Upper lobe of left lung (tissue), 6 donors: Measurements from ENCODE around the gene GPRC5C. TPM values are rescaled to one million over a fixed set of nuclear protein-coding genes. Genes with fewer than 3 reads are reported as not detected.

Experiments
- ATAC-seq, 2 donors: fragments of 200-7000 bp; cut with Tn5 transposase; one replicate each; pipeline ENCODE4 v1.9.1; 2022; ENCODE audit warnings: mild to moderate bottlenecking in 2 of 2, moderate library complexity in 2 of 2; ENCODE audit not compliant: low FRiP score in 2 of 2
- DNase-seq, 2 donors: peaks; one replicate each; pipeline ENCODE4 v3.0.0-alpha.2; 2019 to 2020
- H3K27ac ChIP-seq, 4 donors: fragments of 200-600 bp; sonication (generic); one replicate each; pipeline ENCODE4 v1.5.1; 2016 to 2019
- H3K27me3 ChIP-seq, 4 donors: fragments of 200-600 bp; sonication (generic); one replicate each; pipeline ENCODE4 v1.5.1; 2017 to 2019
- H3K36me3 ChIP-seq, 4 donors: fragments of 200-600 bp; sonication (generic); one replicate each; pipeline ENCODE4 v1.5.1; 2016 to 2019
- H3K4me1 ChIP-seq, 4 donors: fragments of 200-600 bp; sonication (generic); one replicate each; pipeline ENCODE4 v1.5.1; 2018 to 2019
- H3K4me3 ChIP-seq, 4 donors: fragments of 200-600 bp; sonication (generic); one replicate each; pipeline ENCODE4 v1.5.1; 2017 to 2019; ENCODE audit warnings: mild to moderate bottlenecking in 2 of 4, moderate library complexity in 1 of 4
- H3K9me3 ChIP-seq, 4 donors: fragments of 200-600 bp; sonication (generic); one replicate each; pipeline ENCODE4 v1.5.1; 2018 to 2019
- EP300 ChIP-seq, 4 donors: sonication (generic); formaldehyde crosslinking; IDR thresholded peaks; one replicate each; pipeline ENCODE4 v1.5.1; 2017; ENCODE audit warnings: antibody characterized with exemption in 4 of 4, control low read depth in 2 of 4
- POLR2A ChIP-seq, 4 donors: fragments of 450-650 bp; IDR thresholded peaks; one replicate each; pipeline ENCODE4 v1.5.1; 2016 to 2017; ENCODE audit warnings: antibody characterized with exemption in 4 of 4, mild to moderate bottlenecking in 2 of 4
- POLR2AphosphoS5 ChIP-seq, 2 donors: sonication (generic); formaldehyde crosslinking; IDR thresholded peaks; one replicate each; pipeline ENCODE4 v1.5.1; 2017; ENCODE audit warnings: antibody characterized with exemption in 2 of 2
- WGBS, 2 donors: methylation state at CpG; one replicate each; pipeline ENCODE4 v1.1.5; 2017 to 2018; 5-methylcytosine and 5-hydroxymethylcytosine counted together
- total RNA-seq, 6 donors: library from RNA; depleted of rRNA in 4 of 6; stranded (reverse); fragments of >200 nt in 4 of 6; gene quantifications; one replicate each; pipeline versions ENCODE4 v1.1.0 to v1.2.1, GENCODE V29; 2016 to 2021
- TF ChIP-seq, protein P1 (sequence below), 6 experiments: fragments of 450-650 bp in 4 of 6; fragments of 200-600 bp in 2 of 6; sonication (generic) in 2 of 6; IDR thresholded peaks; one replicate each; pipeline ENCODE4 v1.5.1; 2016 to 2019; ENCODE audit warnings: antibody characterized with exemption in 6 of 6
- donor health status: DM: no; HTN: no; CAD: no; lungs with moderate emphysema.
- donor health status: DM: no; HTN: yes; CAD: no; lungs with severe emphysema.

The GPRC5C gene
- total RNA-seq, 6 donors from 2014 or later: 50.7 to 88.4 (median 56.4) TPM

DNA sequence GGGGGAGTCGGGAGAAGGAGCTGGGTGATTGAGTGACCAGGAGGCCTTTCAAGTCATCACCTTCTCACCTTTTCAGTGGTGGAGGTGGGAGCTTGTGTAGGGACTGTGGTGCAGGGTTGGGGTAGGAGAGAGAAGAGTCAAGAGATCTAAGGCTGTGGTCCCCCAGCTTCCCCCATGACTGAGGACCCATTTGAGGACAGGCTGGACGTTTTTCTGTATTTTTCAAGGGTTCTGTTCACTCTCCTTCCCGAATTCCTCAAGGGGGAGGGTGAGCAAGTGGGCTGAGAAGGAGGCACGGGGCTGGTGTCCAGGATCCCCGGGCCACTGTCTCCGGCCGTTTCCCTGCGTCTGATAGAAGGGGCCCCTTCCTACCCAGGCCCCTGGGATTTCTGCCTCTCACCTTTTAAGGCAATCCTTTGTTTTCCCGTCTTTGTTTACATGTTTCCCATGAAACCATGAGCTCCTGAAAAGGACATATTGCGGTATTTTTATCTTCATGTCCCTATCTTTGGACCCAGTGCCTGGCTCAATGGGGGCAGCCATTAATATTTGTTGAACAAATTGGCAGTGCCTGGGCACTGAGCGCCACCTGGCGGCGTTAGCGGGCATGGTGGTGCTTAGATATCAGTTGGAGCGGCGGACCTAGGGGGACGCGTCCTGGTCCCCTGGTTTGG lies 25.4 kb downstream of the GPRC5C start:
- H3K27ac ChIP-seq: no peak overlapping the region
- ATAC-seq: peak in 1 of 2 donors; percentile 62
- 21 to 24% methylated on average over 16 to 18 of the region's 18 CpGs for WGBS, 2 donors

DNA sequence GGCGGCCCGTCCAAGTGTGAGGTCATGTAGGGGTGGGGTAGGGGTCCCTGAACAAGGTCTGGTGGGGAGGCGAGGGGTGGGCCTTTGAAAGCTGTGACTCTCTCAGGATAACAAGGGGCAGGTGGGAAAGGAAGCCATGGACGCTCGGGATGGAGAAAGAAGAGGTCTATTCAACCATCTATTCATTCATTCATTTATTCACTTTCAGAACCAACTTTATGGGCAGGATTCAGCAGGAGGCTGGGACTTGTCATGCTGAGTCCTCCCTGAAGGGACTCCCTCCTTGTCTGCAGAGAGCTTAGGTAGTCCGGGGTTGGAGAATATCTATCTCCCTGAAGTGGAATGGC lies 25.9 kb downstream of the GPRC5C start:
- Histone ChIP-seq H3K36me3 (no peaks in the 10 kb centered on the region), H3K4me3 (no peak overlapping the region), H3K9me3 (no peaks in the 10 kb centered on the region), H3K27me3 (no peaks in the 10 kb centered on the region), H3K4me1 (peaks cover 27 to 36% (median 32%) of the 10 kb centered on the region in 4 donors), H3K27ac (no peak overlapping the region)
- WGBS, 2 donors: 34 to 43% methylated on average over 6 of the region's 6 CpGs
- ATAC-seq: no peak
- TF ChIP-seq POLR2AphosphoS5 (IDR thresholded peaks at IDR 0.05): no peak
- TF ChIP-seq, protein P1, sequence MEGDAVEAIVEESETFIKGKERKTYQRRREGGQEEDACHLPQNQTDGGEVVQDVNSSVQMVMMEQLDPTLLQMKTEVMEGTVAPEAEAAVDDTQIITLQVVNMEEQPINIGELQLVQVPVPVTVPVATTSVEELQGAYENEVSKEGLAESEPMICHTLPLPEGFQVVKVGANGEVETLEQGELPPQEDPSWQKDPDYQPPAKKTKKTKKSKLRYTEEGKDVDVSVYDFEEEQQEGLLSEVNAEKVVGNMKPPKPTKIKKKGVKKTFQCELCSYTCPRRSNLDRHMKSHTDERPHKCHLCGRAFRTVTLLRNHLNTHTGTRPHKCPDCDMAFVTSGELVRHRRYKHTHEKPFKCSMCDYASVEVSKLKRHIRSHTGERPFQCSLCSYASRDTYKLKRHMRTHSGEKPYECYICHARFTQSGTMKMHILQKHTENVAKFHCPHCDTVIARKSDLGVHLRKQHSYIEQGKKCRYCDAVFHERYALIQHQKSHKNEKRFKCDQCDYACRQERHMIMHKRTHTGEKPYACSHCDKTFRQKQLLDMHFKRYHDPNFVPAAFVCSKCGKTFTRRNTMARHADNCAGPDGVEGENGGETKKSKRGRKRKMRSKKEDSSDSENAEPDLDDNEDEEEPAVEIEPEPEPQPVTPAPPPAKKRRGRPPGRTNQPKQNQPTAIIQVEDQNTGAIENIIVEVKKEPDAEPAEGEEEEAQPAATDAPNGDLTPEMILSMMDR (IDR thresholded peaks at IDR 0.05): peak in 1 of 6 experiments; percentile 23
- no peak for DNase-seq

More for the DNA sequence above, 25.4 kb downstream of the GPRC5C start:
- TF ChIP-seq POLR2AphosphoS5 (IDR thresholded peaks at IDR 0.05) (no peak), POLR2A (IDR thresholded peaks at IDR 0.05) (no peak), EP300 (IDR thresholded peaks at IDR 0.05) (no peak)
- TF ChIP-seq, protein P1 (IDR thresholded peaks at IDR 0.05): peak; percentile 90 to 96 (median 92)
- Histone ChIP-seq H3K36me3 (no peaks in the 10 kb centered on the region), H3K4me1 (peaks cover 26 to 37% (median 34%) of the 10 kb centered on the region in 4 donors), H3K9me3 (no peaks in the 10 kb centered on the region), H3K27me3 (no peaks in the 10 kb centered on the region), H3K4me3 (no peak overlapping the region)
- peak; percentile 83 to 96 for DNase-seq

DNA sequence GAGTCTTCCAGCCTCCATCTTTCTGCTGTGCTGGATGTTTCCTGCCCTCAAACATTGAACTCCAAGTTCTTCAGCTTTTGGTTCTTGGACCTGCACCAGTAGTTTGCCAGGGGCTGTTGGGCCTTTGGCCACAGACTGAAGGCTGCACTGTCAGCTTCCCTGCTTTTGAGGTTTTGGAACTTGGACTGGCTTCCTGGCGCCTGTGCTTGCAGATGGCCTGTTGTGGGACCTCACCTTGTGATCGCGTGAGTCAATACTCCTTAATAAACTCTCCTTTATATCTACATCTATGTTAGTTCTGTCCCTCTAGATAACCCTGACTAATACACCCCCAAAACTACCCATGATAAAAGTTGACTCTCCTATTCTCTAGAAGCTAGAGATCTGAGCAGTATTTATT lies 26.9 kb downstream of the GPRC5C start:
- ATAC-seq (no peak), DNase-seq (no peak)
- TF ChIP-seq POLR2A (IDR thresholded peaks at IDR 0.05) (no peak), EP300 (IDR thresholded peaks at IDR 0.05) (no peak), POLR2AphosphoS5 (IDR thresholded peaks at IDR 0.05) (no peak)
- TF ChIP-seq, protein P1 (IDR thresholded peaks at IDR 0.05): no peak
- no peaks in the 10 kb centered on the region for H3K36me3 ChIP-seq
- H3K9me3 ChIP-seq: no peaks in the 10 kb centered on the region
- 68 to 70% methylated on average over 3 of the region's 3 CpGs for WGBS, 2 donors
- no peak overlapping the region for H3K27ac ChIP-seq
- peaks cover 16 to 28% (median 24%) of the 10 kb centered on the region in 4 donors for H3K4me1 ChIP-seq
- no peak overlapping the region for H3K4me3 ChIP-seq
- no peaks in the 10 kb centered on the region for H3K27me3 ChIP-seq

DNA sequence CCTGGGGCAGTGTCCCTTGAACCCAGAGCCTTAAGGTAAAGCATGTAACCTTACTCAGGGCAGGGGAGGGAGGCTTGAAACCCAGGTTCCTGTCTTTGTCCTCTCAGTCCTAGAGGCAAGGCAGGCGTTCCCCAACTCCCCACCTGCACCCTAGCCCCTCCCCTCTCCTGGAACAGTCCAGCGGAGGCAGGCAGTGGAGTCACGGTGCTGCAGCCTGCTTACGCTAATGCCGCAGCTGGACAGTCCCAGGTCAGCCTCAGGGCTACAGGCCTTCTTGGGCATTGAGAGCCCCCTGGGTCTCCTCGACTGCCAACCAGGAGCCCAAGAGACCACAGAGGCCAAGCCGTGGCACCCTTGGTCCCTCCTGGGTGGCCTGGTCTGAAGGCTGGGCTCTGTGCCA lies 27.7 kb downstream of the GPRC5C start:
- Histone ChIP-seq H3K4me3 (no peak overlapping the region), H3K36me3 (no peaks in the 10 kb centered on the region), H3K4me1 (peaks cover 11 to 26% (median 19%) of the 10 kb centered on the region in 4 donors), H3K9me3 (no peaks in the 10 kb centered on the region), H3K27me3 (no peaks in the 10 kb centered on the region), H3K27ac (no peak overlapping the region)
- no peak for ATAC-seq
- 55 to 79% methylated on average over 2 to 7 of the region's 7 CpGs for WGBS, 2 donors
- no peak for DNase-seq
- no peak for TF ChIP-seq POLR2A (IDR thresholded peaks at IDR 0.05)
- TF ChIP-seq EP300 (IDR thresholded peaks at IDR 0.05): no peak
- no peak for TF ChIP-seq POLR2AphosphoS5 (IDR thresholded peaks at IDR 0.05)
- TF ChIP-seq, protein P1 (IDR thresholded peaks at IDR 0.05): no peak

DNA sequence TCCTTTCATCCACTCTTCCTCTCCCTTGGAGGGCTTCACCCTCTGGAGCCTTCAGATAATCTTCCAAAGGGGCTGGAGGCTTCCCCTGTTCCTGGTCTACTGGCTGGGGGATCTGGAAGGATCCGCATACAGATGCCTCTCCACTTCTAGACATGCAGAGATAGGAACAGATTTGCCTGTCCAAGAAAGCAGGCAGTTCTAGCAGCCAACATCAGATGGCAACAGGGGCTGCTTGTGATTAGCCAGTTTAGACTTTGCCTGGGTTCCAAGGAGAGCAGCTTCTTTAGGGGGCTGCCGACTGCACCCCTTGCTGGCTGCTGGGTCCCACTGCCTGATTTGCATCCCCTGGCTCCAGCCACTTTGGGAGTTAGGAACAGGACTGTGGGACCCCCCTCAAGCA lies 28.4 kb downstream of the GPRC5C start:
- Histone ChIP-seq H3K36me3 (no peaks in the 10 kb centered on the region), H3K9me3 (no peaks in the 10 kb centered on the region), H3K4me3 (no peak overlapping the region), H3K27me3 (no peaks in the 10 kb centered on the region), H3K27ac (no peak overlapping the region), H3K4me1 (peaks cover 8 to 21% (median 13%) of the 10 kb centered on the region in 4 donors)
- no peak for DNase-seq
- no peak for ATAC-seq
- WGBS, 2 donors: 89 to 90% methylated on average over 1 to 2 of the region's 2 CpGs
- no peak for TF ChIP-seq POLR2AphosphoS5 (IDR thresholded peaks at IDR 0.05)
- no peak for TF ChIP-seq EP300 (IDR thresholded peaks at IDR 0.05)
- TF ChIP-seq, protein P1 (IDR thresholded peaks at IDR 0.05): no peak
- no peak for TF ChIP-seq POLR2A (IDR thresholded peaks at IDR 0.05)
